SK-N-MC (cell line): ENCODE results near the gene CHAF1B.

Experiments
- EZH2 ChIP-seq: fragments of 200-600 bp; sonication (generic); IDR thresholded peaks from one replicate; pipeline ENCODE4 v1.6.1; 2017; ENCODE audit warnings: antibody characterized with exemption
- FOXP2 ChIP-seq: optimal IDR thresholded peaks from 2 replicates; pipeline ENCODE3; 2011; ENCODE audit warnings: mild to moderate bottlenecking, moderate library complexity; ENCODE audit not compliant: insufficient read depth; ENCODE audit errors: extremely low read length, control extremely low read depth
- POLR2AphosphoS5 ChIP-seq: IDR thresholded peaks from 2 replicates; pipeline ENCODE4 v1.6.1; 2012; ENCODE audit warnings: mild to moderate bottlenecking, low read depth, low read length, borderline replicate concordance

DNA sequence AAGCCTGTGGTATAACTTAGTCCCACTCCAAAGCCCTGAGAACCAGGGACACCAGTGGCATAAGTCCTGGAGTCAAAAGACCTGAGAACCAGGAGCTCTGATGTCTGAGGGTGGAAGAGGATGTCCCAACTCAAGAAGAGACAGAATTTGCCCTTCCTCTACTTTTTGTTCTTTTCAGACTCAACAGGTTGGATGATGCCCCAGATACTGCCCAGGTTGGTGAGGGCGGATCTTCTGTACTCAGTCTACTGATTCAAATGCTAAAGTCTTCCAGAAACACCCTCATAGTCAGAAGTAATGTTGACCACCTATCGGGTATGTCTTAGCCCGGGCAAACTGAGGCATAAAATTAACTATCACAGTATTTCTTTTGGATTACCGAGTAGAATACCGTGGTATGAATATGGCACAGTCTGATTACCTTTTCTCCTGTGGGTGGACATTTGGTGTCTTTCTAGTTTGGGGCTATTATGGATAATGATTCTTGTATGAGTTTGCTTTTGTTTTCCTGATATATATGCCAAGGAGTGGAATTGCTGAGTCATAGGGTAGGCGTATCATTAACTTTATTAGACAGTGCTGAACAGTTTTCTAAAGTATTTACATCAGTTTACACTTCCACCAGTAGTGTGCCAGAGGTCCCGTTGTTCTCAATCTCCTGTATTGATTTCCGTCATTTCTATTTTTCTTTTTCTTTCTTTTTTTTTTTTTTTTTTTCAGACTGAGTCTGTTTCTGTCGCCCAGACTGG lies 3.2 kb upstream of the CHAF1B start:
- no peak for TF ChIP-seq EZH2
- TF ChIP-seq POLR2AphosphoS5 = no peak
- no peak for TF ChIP-seq FOXP2
